HG03280 (cell line): ENCODE results near the gene TMEM201.

Source experiments
- ATAC-seq: cut with Tn5 transposase; IDR thresholded peaks from one replicate; pipeline ENCODE4 v1.9.1; 2021; ENCODE audit warnings: mild to moderate bottlenecking, moderate library complexity; ENCODE audit not compliant: unreplicated experiment

The TMEM201 gene

GRCh38 chr1:9651565-9652378 is 63.1 kb downstream of the TMEM201 start, which contains the start of gene PIK3CD:
Gene PIK3CD (plus strand): TSS chr1:9651731. CDS start chr1:9710456, 58,725 bp downstream.
- peak; percentile 39 for ATAC-seq

- peak; percentile 16 for ATAC-seq
Observed at GRCh38 chr1:9652379-9653209, 63.9 kb downstream of the TMEM201 start.

GRCh38 chr1:9653210-9653490 is 64.4 kb downstream of the TMEM201 start:
- ATAC-seq, result no peak

- ATAC-seq, result no peak
Observed at GRCh38 chr1:9653491-9654050, 64.9 kb downstream of the TMEM201 start.

GRCh38 chr1:9654051-9654833 is 65.5 kb downstream of the TMEM201 start:
- ATAC-seq, result no peak

- no peak for ATAC-seq
Observed at GRCh38 chr1:9654834-9655723, 66.4 kb downstream of the TMEM201 start.

GRCh38 chr1:9655836-9656235 is 67.1 kb downstream of the TMEM201 start:
- no peak for ATAC-seq

GRCh38 chr1:9657521-9658032 is 68.9 kb downstream of the TMEM201 start:
- ATAC-seq, result no peak

- no peak for ATAC-seq
Observed at GRCh38 chr1:9658199-9658598, 69.5 kb downstream of the TMEM201 start.

GRCh38 chr1:9659328-9659727 is 70.6 kb downstream of the TMEM201 start:
- ATAC-seq, result no peak

- ATAC-seq, result no peak
Observed at GRCh38 chr1:9663257-9663656, 74.5 kb downstream of the TMEM201 start.
